KMS-11 (cell line): ENCODE measurements around the gene FRMD1.

Experiments used
- H2AFZ ChIP-seq: fragments of 200-600 bp; sonication (generic); 2 replicates; pipeline ENCODE4 v1.6.1; 2016; ENCODE audit warnings: antibody characterized with exemption, mixed run types, low read depth
- H3K27ac ChIP-seq: fragments of 200-600 bp; sonication (generic); 2 replicates; pipeline ENCODE4 v1.6.1; 2016; ENCODE audit warnings: mild to moderate bottlenecking, mixed run types
- H3K27me3 ChIP-seq: fragments of 200-600 bp; sonication (generic); 2 replicates; pipeline ENCODE4 v1.6.1; 2017; ENCODE audit warnings: mild to moderate bottlenecking, low read depth, mixed run types, moderate library complexity; ENCODE audit not compliant: insufficient read depth
- H3K36me3 ChIP-seq: fragments of 200-600 bp; sonication (generic); 2 replicates; pipeline ENCODE4 v1.6.1; 2017; ENCODE audit warnings: mild to moderate bottlenecking, mixed run types; ENCODE audit not compliant: insufficient read depth
- H3K4me1 ChIP-seq: fragments of 200-600 bp; sonication (generic); 2 replicates; pipeline ENCODE4 v1.6.1; 2016; ENCODE audit warnings: mild to moderate bottlenecking, low read depth, mixed run types; ENCODE audit not compliant: poor library complexity, severe bottlenecking
- H3K4me2 ChIP-seq: fragments of 200-600 bp; sonication (generic); 2 replicates; pipeline ENCODE4 v1.7.0; 2016; ENCODE audit warnings: mild to moderate bottlenecking, mixed run types
- H3K4me3 ChIP-seq: fragments of 200-600 bp; sonication (generic); IDR thresholded peaks from 2 replicates; pipeline ENCODE4 v1.6.1; 2017; ENCODE audit warnings: low read depth, low read length, mixed read lengths; ENCODE audit not compliant: insufficient read depth
- H3K79me2 ChIP-seq: fragments of 200-600 bp; sonication (generic); 2 replicates; pipeline ENCODE4 v1.6.1; 2016; ENCODE audit warnings: low read depth, mixed run types; ENCODE audit not compliant: insufficient read depth
- H3K9ac ChIP-seq: fragments of 200-600 bp; sonication (generic); 2 replicates; pipeline ENCODE4 v1.6.1; 2016; ENCODE audit warnings: mild to moderate bottlenecking, mixed run types
- H4K20me1 ChIP-seq: fragments of 200-600 bp; sonication (generic); 2 replicates; pipeline ENCODE4 v1.6.1; 2016; ENCODE audit warnings: mild to moderate bottlenecking, mixed run types; ENCODE audit not compliant: insufficient read depth
- TF ChIP-seq, protein P1 (sequence below): fragments of 200-600 bp; sonication (generic); conservative IDR thresholded peaks from 2 replicates; pipeline ENCODE4 v1.6.1; 2017; ENCODE audit warnings: low read depth, mild to moderate bottlenecking, antibody characterized with exemption, low read length, moderate library complexity, mixed read lengths

The FRMD1 gene

DNA sequence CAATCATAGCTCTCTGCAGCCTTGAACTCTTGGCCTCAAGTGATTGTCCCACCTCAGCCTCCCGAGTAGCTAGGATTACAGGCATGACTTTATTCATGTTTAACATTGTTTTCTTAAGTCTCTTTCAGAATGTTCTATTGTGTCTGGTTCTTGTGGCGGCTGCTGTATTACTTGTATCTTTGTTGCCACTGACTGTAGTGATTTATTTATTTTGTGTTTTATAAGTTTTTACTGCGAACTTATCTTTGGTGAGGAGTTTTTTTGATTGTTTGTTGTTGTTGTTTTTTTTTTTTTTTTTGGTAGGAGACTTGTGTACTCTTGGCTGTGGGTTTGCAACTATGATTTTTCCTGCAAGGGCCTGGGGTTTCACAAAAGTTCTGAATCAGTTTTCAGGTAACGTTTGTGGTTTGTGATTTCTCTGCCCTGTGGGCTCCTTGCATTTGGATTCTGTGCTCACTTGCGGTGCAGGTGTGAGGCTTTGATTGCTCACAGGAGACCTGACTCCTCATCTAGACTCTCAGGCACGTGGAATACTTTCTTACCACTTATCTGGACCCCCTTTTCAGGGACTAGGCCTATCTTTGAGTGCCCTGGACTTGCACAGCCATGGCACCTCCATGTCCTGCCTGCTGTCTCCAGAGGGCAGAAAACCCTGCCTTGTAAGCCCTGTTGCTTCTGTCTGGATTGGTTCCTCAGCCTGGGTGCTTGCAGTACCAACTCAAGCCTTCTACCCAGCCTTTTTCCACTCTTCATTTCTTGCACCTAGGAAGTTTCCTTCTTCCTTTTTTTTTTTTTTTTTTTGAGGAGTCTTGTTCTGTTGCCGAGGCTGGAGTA lies 56.3 kb downstream of the FRMD1 start:
- Histone ChIP-seq H3K4me3 (no peak overlapping the region), H2AFZ (no peak overlapping the region), H3K4me1 (peaks cover 15% of the 10 kb centered on the region), H4K20me1 (no peaks in the 10 kb centered on the region), H3K27me3 (no peaks in the 10 kb centered on the region), H3K27ac (no peak overlapping the region), H3K36me3 (no peaks in the 10 kb centered on the region), H3K4me2 (peak overlapping the region; percentile 22; the same call in 1 of the 2 replicates), H3K9ac (no peak overlapping the region), H3K79me2 (no peaks in the 10 kb centered on the region)
- TF ChIP-seq, protein P1, sequence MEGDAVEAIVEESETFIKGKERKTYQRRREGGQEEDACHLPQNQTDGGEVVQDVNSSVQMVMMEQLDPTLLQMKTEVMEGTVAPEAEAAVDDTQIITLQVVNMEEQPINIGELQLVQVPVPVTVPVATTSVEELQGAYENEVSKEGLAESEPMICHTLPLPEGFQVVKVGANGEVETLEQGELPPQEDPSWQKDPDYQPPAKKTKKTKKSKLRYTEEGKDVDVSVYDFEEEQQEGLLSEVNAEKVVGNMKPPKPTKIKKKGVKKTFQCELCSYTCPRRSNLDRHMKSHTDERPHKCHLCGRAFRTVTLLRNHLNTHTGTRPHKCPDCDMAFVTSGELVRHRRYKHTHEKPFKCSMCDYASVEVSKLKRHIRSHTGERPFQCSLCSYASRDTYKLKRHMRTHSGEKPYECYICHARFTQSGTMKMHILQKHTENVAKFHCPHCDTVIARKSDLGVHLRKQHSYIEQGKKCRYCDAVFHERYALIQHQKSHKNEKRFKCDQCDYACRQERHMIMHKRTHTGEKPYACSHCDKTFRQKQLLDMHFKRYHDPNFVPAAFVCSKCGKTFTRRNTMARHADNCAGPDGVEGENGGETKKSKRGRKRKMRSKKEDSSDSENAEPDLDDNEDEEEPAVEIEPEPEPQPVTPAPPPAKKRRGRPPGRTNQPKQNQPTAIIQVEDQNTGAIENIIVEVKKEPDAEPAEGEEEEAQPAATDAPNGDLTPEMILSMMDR, result no peak

DNA sequence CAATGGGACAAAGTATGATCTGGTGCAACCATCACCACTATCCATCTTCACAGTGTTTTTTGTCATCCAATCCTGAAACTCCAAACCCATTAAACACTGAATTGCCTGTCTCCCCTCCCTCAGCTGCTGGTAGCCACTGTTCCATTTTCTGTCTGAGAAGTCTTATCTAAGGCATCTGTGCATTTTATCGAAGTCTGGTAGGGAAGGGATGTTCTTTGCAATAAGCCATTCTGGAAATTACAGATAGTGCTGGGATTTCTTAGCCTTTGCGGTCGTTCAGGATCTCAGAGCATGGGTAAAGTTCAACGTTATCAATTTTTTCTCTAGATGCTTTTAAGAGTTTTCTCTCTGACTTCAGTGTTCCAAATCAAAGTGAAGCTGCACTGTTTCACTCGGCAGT lies 57.4 kb downstream of the FRMD1 start:
- Histone ChIP-seq H3K4me3 (no peak overlapping the region), H3K27me3 (no peaks in the 10 kb centered on the region), H3K27ac (no peak overlapping the region), H3K9ac (no peak overlapping the region), H3K4me2 (no peak overlapping the region), H3K79me2 (no peaks in the 10 kb centered on the region), H3K4me1 (peaks cover 15% of the 10 kb centered on the region), H2AFZ (no peak overlapping the region), H4K20me1 (no peaks in the 10 kb centered on the region), H3K36me3 (no peaks in the 10 kb centered on the region)
- TF ChIP-seq, protein P1, result no peak

DNA sequence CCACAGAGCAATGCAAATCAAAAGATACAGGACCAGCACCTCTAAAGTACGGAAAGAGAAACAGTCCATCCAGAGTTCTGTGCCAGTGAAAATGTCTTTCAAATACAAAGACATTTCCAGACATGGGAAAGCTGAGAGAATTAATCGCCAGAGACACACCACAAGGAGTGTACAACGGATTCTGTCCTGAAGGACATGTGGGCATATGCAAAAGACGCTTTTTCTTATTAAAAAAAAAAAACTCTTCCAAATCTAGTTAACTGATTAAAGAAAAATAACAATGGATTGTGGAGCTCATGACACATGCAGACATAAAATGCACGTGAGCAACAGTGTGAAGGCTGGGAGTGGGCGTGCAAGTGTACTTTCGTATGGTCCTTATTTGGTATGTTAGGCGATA lies 58.8 kb downstream of the FRMD1 start:
- Histone ChIP-seq H3K27ac (no peak overlapping the region), H3K4me1 (peaks cover 15% of the 10 kb centered on the region), H2AFZ (no peak overlapping the region), H3K4me2 (no peak overlapping the region), H3K27me3 (no peaks in the 10 kb centered on the region), H3K4me3 (no peak overlapping the region), H3K79me2 (no peaks in the 10 kb centered on the region), H3K36me3 (no peaks in the 10 kb centered on the region), H3K9ac (no peak overlapping the region), H4K20me1 (no peaks in the 10 kb centered on the region)
- TF ChIP-seq, protein P1, result no peak

DNA sequence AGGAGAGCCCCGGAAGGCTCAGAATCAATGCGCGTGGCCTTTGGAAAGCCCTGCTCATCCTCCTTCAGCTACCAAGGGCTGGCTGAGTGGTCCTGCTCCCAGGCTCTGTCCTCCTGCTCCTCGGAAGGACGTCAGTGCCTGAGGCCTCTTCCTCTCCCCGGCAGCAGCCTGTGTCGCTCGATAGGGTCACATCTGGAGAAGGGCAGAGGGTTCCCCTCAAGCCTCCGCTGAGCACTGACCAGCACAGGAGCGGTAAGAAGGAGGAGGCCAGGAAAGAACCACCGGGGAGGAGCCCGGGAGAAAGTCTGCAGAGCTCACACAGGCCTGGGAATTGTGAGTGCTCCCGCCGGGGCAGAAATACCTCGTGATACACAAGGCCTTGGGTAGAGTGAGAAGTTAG lies 60.3 kb downstream of the FRMD1 start:
- Histone ChIP-seq H3K4me2 (no peak overlapping the region), H3K36me3 (no peaks in the 10 kb centered on the region)
- TF ChIP-seq, protein P1, result no peak

More for the DNA sequence above, 60.3 kb downstream of the FRMD1 start:
- H3K27me3 ChIP-seq, result no peaks in the 10 kb centered on the region
- no peak overlapping the region for H3K9ac ChIP-seq
- no peaks in the 10 kb centered on the region for H4K20me1 ChIP-seq
- no peak overlapping the region for H3K27ac ChIP-seq
- H3K4me3 ChIP-seq, result no peak overlapping the region
- no peak overlapping the region for H2AFZ ChIP-seq
- H3K79me2 ChIP-seq, result no peaks in the 10 kb centered on the region
- H3K4me1 ChIP-seq, result peaks cover 15% of the 10 kb centered on the region
